ENCODE data around the gene CDK19. TPM values are rescaled to one million over a fixed set of nuclear protein-coding genes. Genes with fewer than 3 reads are reported as not detected.

CDK19 gene
- total RNA-seq, 1 donor from 2014 or later: 21.8 TPM

GRCh38 chr6:110714143-110714542 is 101.1 kb downstream of the CDK19 start:
- no peak overlapping the region for H3K4me3 ChIP-seq (ENCODE audit: insufficient read depth, low read depth, low read length)
- Mint-ChIP-seq H3K9me3 (ENCODE audit: unreplicated experiment) (no peaks in the 10 kb centered on the region), H3K4me3 (ENCODE audit: unreplicated experiment) (no peak overlapping the region), H3K27ac (ENCODE audit: unreplicated experiment) (no peak overlapping the region), H3K4me1 (ENCODE audit: low read depth, unreplicated experiment) (peaks cover 2% of the 10 kb centered on the region), H3K36me3 (ENCODE audit: low read depth, unreplicated experiment) (peaks cover 4% of the 10 kb centered on the region), H3K27me3 (ENCODE audit: low read depth, unreplicated experiment) (no peaks in the 10 kb centered on the region)
- H3K36me3 ChIP-seq (ENCODE audit: insufficient read depth, low read length): no peaks in the 10 kb centered on the region
- H3K4me1 ChIP-seq (ENCODE audit: insufficient read depth, low read length): no peaks in the 10 kb centered on the region
- TF ChIP-seq CTCF (IDR thresholded peaks at IDR 0.05; ENCODE audit: insufficient read depth, low read depth, low read length) (no peak), EZH2 (IDR thresholded peaks at IDR 0.05; ENCODE audit: insufficient read depth, low read length) (no peak)
- FAIRE-seq: no peak
- no peak for DNase-seq (ENCODE audit: low read depth)
- no peaks in the 10 kb centered on the region for H3K9me3 ChIP-seq (ENCODE audit: insufficient read depth, low read depth, low read length)
- no peak overlapping the region for H3K9ac ChIP-seq (ENCODE audit: low read length)
- no peak overlapping the region for H3K4me2 ChIP-seq (ENCODE audit: low read length)
- no peaks in the 10 kb centered on the region for H3K27me3 ChIP-seq (ENCODE audit: insufficient read depth, low read length)
- H2AFZ ChIP-seq (ENCODE audit: low read depth, low read length): no peak overlapping the region
- H3K27ac ChIP-seq (ENCODE audit: low read depth, low read length): no peak overlapping the region
- H4K20me1 ChIP-seq (ENCODE audit: insufficient read depth, low read length): no peaks in the 10 kb centered on the region
- no peaks in the 10 kb centered on the region for H3K79me2 ChIP-seq (ENCODE audit: insufficient read depth, low read length)

GRCh38 chr6:110712238-110712637 is 103.0 kb downstream of the CDK19 start:
- TF ChIP-seq EZH2 (IDR thresholded peaks at IDR 0.05; ENCODE audit: insufficient read depth, low read length) (no peak), CTCF (IDR thresholded peaks at IDR 0.05; ENCODE audit: insufficient read depth, low read depth, low read length) (no peak)

GRCh38 chr6:110710115-110710514 is 105.2 kb downstream of the CDK19 start:
- H3K9me3 ChIP-seq (ENCODE audit: insufficient read depth, low read depth, low read length): no peaks in the 10 kb centered on the region
- no peaks in the 10 kb centered on the region for H3K36me3 ChIP-seq (ENCODE audit: insufficient read depth, low read length)
- H3K4me2 ChIP-seq (ENCODE audit: low read length): no peak overlapping the region
- H3K79me2 ChIP-seq (ENCODE audit: insufficient read depth, low read length): no peaks in the 10 kb centered on the region
- H3K9ac ChIP-seq (ENCODE audit: low read length): no peak overlapping the region
- TF ChIP-seq EZH2 (IDR thresholded peaks at IDR 0.05; ENCODE audit: insufficient read depth, low read length) (no peak), CTCF (IDR thresholded peaks at IDR 0.05; ENCODE audit: insufficient read depth, low read depth, low read length) (no peak)
- no peak overlapping the region for H3K27ac ChIP-seq (ENCODE audit: low read depth, low read length)
- Mint-ChIP-seq H3K27me3 (ENCODE audit: low read depth, unreplicated experiment) (no peaks in the 10 kb centered on the region), H3K27ac (ENCODE audit: unreplicated experiment) (no peak overlapping the region), H3K4me3 (ENCODE audit: unreplicated experiment) (no peak overlapping the region), H3K9me3 (ENCODE audit: unreplicated experiment) (no peaks in the 10 kb centered on the region), H3K4me1 (ENCODE audit: low read depth, unreplicated experiment) (peaks cover 10% of the 10 kb centered on the region), H3K36me3 (ENCODE audit: low read depth, unreplicated experiment) (peaks cover 3% of the 10 kb centered on the region)
- H4K20me1 ChIP-seq (ENCODE audit: insufficient read depth, low read length): no peaks in the 10 kb centered on the region
- no peak overlapping the region for H3K4me3 ChIP-seq (ENCODE audit: insufficient read depth, low read depth, low read length)
- H3K27me3 ChIP-seq (ENCODE audit: insufficient read depth, low read length): no peaks in the 10 kb centered on the region
- H2AFZ ChIP-seq (ENCODE audit: low read depth, low read length): no peak overlapping the region
- FAIRE-seq (no peak), DNase-seq (ENCODE audit: low read depth) (no peak)
- no peaks in the 10 kb centered on the region for H3K4me1 ChIP-seq (ENCODE audit: insufficient read depth, low read length)

More at GRCh38 chr6:110712238-110712637, 103.0 kb downstream of the CDK19 start:
- no peak overlapping the region for H3K27ac Mint-ChIP-seq (ENCODE audit: unreplicated experiment)
- H3K9ac ChIP-seq (ENCODE audit: low read length): no peak overlapping the region
- H3K27me3 Mint-ChIP-seq (ENCODE audit: low read depth, unreplicated experiment): no peaks in the 10 kb centered on the region
- no peaks in the 10 kb centered on the region for H3K9me3 ChIP-seq (ENCODE audit: insufficient read depth, low read depth, low read length)
- H3K79me2 ChIP-seq (ENCODE audit: insufficient read depth, low read length): no peaks in the 10 kb centered on the region
- peaks cover 3% of the 10 kb centered on the region for H3K36me3 Mint-ChIP-seq (ENCODE audit: low read depth, unreplicated experiment)
- H4K20me1 ChIP-seq (ENCODE audit: insufficient read depth, low read length): no peaks in the 10 kb centered on the region
- no peaks in the 10 kb centered on the region for H3K27me3 ChIP-seq (ENCODE audit: insufficient read depth, low read length)
- no peak overlapping the region for H3K4me3 ChIP-seq (ENCODE audit: insufficient read depth, low read depth, low read length)
- H3K4me3 Mint-ChIP-seq (ENCODE audit: unreplicated experiment): no peak overlapping the region
- no peak overlapping the region for H3K27ac ChIP-seq (ENCODE audit: low read depth, low read length)
- peaks cover 10% of the 10 kb centered on the region for H3K4me1 Mint-ChIP-seq (ENCODE audit: low read depth, unreplicated experiment)
- no peak overlapping the region for H3K4me2 ChIP-seq (ENCODE audit: low read length)
- H2AFZ ChIP-seq (ENCODE audit: low read depth, low read length): no peak overlapping the region
- DNase-seq (ENCODE audit: low read depth) (no peak), FAIRE-seq (no peak)
- H3K36me3 ChIP-seq (ENCODE audit: insufficient read depth, low read length): no peaks in the 10 kb centered on the region
- H3K9me3 Mint-ChIP-seq (ENCODE audit: unreplicated experiment): no peaks in the 10 kb centered on the region
- no peaks in the 10 kb centered on the region for H3K4me1 ChIP-seq (ENCODE audit: insufficient read depth, low read length)

All from astrocyte (in vitro differentiated cells and primary cell).